Neutrophil (primary cell): ENCODE data around the gene GMDS.

ENCODE experiments used
- H3K27ac ChIP-seq: fragments of 200-600 bp; sonication (generic); 2 replicates; pipeline ENCODE4 v1.5.1; 2016; ENCODE audit warnings: mild to moderate bottlenecking, moderate library complexity
- H3K27me3 ChIP-seq: fragments of 200-600 bp; sonication (generic); 2 replicates; pipeline ENCODE4 v1.6.0; 2016; ENCODE audit warnings: mild to moderate bottlenecking
- H3K36me3 ChIP-seq: fragments of 200-600 bp; sonication (generic); 2 replicates; pipeline ENCODE4 v1.5.1; 2017
- H3K4me1 ChIP-seq, 2 experiments: fragments of 200-600 bp in 1 of 2; sonication (generic) in 1 of 2; 1 replicate in 1 of 2; 2 replicates in 1 of 2; pipeline versions ENCODE4 v1.5.1 to v1.6.1; 2013 to 2016; ENCODE audit warnings: low read depth in 1 of 2, low read length in 1 of 2, mild to moderate bottlenecking in 1 of 2, moderate library complexity in 1 of 2; ENCODE audit not compliant: control insufficient read depth in 1 of 2, insufficient read depth in 1 of 2
- H3K4me3 ChIP-seq, 2 experiments: fragments of 200-600 bp in 1 of 2; sonication (generic) in 1 of 2; 1 replicate in 1 of 2; 2 replicates in 1 of 2; pipeline ENCODE4 v1.5.1; 2013 to 2016; ENCODE audit warnings: low read depth in 1 of 2, low read length in 1 of 2, mild to moderate bottlenecking in 1 of 2, moderate library complexity in 1 of 2
- H3K9me3 ChIP-seq: fragments of 200-600 bp; sonication (generic); 2 replicates; pipeline ENCODE4 v1.5.1; 2016
- CTCF ChIP-seq: fragments of 200-600 bp; sonication (generic); IDR thresholded peaks from 2 replicates; pipeline ENCODE4 v1.5.1; 2016; ENCODE audit warnings: antibody characterized with exemption

GMDS gene

GRCh38 chr6:2237001-2237400 lies 8.4 kb downstream of the GMDS start:
- H3K4me1 ChIP-seq = no peaks in the 10 kb centered on the region
- H3K4me3 ChIP-seq = no peak overlapping the region
- H3K36me3 ChIP-seq = no peaks in the 10 kb centered on the region
- no peak overlapping the region for H3K27ac ChIP-seq
- no peaks in the 10 kb centered on the region for H3K27me3 ChIP-seq
- no peak for TF ChIP-seq CTCF
- no peaks in the 10 kb centered on the region for H3K9me3 ChIP-seq

GRCh38 chr6:2235777-2236495 lies 9.5 kb downstream of the GMDS start:
- Histone ChIP-seq H3K4me3 (no peak overlapping the region), H3K27me3 (no peaks in the 10 kb centered on the region), H3K27ac (no peak overlapping the region), H3K9me3 (no peaks in the 10 kb centered on the region), H3K4me1 (no peaks in the 10 kb centered on the region), H3K36me3 (no peaks in the 10 kb centered on the region)
- no peak for TF ChIP-seq CTCF

GRCh38 chr6:2232445-2232844 lies 13.0 kb downstream of the GMDS start:
- Histone ChIP-seq H3K27ac (no peak overlapping the region), H3K4me3 (no peak overlapping the region), H3K9me3 (no peaks in the 10 kb centered on the region), H3K27me3 (no peaks in the 10 kb centered on the region), H3K36me3 (no peaks in the 10 kb centered on the region), H3K4me1 (no peaks in the 10 kb centered on the region)
- TF ChIP-seq CTCF = no peak

GRCh38 chr6:2231438-2231837 lies 14.0 kb downstream of the GMDS start:
- Histone ChIP-seq H3K27ac (no peak overlapping the region), H3K36me3 (no peaks in the 10 kb centered on the region), H3K4me1 (no peaks in the 10 kb centered on the region), H3K4me3 (no peak overlapping the region), H3K27me3 (no peaks in the 10 kb centered on the region), H3K9me3 (no peaks in the 10 kb centered on the region)
- TF ChIP-seq CTCF = no peak

- H3K9me3 ChIP-seq = no peaks in the 10 kb centered on the region
- H3K27me3 ChIP-seq = no peaks in the 10 kb centered on the region
- H3K4me1 ChIP-seq = no peaks in the 10 kb centered on the region
- no peak for TF ChIP-seq CTCF
- H3K36me3 ChIP-seq = no peaks in the 10 kb centered on the region
- no peak overlapping the region for H3K27ac ChIP-seq
- H3K4me3 ChIP-seq = no peak overlapping the region
Measured at GRCh38 chr6:2230659-2231277, 14.6 kb downstream of the GMDS start.
